Kidney epithelial cell (primary cell): ENCODE results near the gene LTBR. TPM values are rescaled to one million over a fixed set of nuclear protein-coding genes. Genes with fewer than 3 reads are reported as not detected.

Experiments used
- DNase-seq: peaks from one replicate; pipeline ENCODE4 v3.0.0-alpha.2; 2010; ENCODE audit warnings: low read depth
- H3K27me3 ChIP-seq: 2 replicates; pipeline ENCODE4 v1.6.0; 2011; ENCODE audit warnings: low read length; ENCODE audit not compliant: control insufficient read depth, insufficient read depth
- H3K36me3 ChIP-seq: 2 replicates; pipeline ENCODE4 v1.5.1; 2011; ENCODE audit warnings: low read length; ENCODE audit not compliant: control insufficient read depth, insufficient read depth
- H3K4me3 ChIP-seq: 2 replicates; pipeline ENCODE4 v1.5.1; 2011; ENCODE audit warnings: low read depth, mild to moderate bottlenecking, control low read depth, low read length
- total RNA-seq: library from RNA; depleted of rRNA; stranded (reverse); fragments of >200 nt; gene quantifications from 2 replicates; pipeline ENCODE4 v1.2.3, GENCODE V29; 2015
- TF ChIP-seq, protein P1 (sequence below): IDR thresholded peaks from 2 replicates; pipeline ENCODE4 v1.5.1; 2011; ENCODE audit warnings: mild to moderate bottlenecking, moderate library complexity, low read length, control low read depth, inconsistent platforms; ENCODE audit not compliant: insufficient read depth, poor library complexity, severe bottlenecking

Gene LTBR
- total RNA-seq, 1 donor from 2014 or later = 134 TPM

DNA sequence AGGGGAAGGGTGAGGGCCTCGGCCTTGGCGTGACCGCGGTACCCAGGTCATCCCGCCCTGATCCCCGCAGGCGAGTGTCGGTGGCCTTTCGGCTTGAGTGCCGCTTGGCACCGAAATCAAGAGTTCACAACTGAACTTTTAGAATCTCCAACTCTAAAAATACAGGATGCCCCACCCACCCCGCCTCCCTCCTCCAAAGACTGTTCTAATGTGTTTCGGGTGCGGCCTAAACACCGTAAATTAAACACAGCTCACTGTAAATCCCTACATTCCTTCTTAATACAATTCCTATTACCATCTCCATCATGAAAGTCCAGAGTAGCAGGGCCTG is 20.0 kb upstream of the LTBR start:
- Histone ChIP-seq H3K4me3 (peak overlapping the region; percentile 43), H3K36me3 (no peaks in the 10 kb centered on the region), H3K27me3 (no peaks in the 10 kb centered on the region)
- no peak for DNase-seq
- TF ChIP-seq, protein P1, sequence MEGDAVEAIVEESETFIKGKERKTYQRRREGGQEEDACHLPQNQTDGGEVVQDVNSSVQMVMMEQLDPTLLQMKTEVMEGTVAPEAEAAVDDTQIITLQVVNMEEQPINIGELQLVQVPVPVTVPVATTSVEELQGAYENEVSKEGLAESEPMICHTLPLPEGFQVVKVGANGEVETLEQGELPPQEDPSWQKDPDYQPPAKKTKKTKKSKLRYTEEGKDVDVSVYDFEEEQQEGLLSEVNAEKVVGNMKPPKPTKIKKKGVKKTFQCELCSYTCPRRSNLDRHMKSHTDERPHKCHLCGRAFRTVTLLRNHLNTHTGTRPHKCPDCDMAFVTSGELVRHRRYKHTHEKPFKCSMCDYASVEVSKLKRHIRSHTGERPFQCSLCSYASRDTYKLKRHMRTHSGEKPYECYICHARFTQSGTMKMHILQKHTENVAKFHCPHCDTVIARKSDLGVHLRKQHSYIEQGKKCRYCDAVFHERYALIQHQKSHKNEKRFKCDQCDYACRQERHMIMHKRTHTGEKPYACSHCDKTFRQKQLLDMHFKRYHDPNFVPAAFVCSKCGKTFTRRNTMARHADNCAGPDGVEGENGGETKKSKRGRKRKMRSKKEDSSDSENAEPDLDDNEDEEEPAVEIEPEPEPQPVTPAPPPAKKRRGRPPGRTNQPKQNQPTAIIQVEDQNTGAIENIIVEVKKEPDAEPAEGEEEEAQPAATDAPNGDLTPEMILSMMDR = no peak

DNA sequence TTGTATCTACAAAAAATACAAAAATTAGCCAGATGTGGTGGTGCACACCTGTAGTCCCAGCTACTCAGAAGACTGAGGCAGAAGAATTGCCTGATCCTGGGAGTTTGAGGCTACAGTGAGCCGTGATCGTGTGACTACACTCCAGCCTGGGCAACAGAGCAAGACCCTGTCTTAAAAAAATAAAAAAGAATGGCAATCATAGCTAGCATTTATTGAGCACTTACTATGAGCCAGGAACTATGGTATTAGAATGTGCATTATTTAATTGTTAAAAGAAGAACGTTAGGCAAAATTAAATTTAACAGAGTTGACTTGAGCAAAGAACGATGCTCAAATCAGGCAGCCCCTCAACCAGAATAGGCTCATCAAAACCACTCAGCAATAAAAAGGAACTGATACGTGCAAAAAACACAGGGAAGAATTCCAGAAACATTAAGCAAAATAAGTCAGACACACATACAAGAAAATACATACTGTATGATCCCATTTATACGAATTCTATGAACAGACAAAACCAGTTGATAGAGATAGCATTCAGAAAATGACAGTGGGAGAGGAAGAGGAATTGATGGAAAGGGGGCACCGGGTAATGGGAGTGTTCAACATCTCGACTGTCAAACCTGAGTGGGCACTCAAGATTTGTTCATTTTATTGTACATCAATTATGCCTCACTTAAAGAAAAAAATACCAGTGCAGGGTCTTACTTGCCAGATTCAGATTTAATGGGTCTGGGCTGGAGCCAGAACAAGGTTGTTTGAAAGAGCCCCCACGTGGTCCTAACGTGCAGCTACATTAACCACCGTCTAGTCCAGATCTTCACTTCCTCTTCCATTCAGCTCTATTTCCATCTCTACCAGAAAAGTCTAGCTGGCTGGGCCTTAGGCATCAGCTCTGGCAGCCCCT is 16.6 kb upstream of the LTBR start:
- Histone ChIP-seq H3K4me3 (no peak overlapping the region), H3K36me3 (no peaks in the 10 kb centered on the region), H3K27me3 (no peaks in the 10 kb centered on the region)
- TF ChIP-seq, protein P1 = peak; percentile 11
- DNase-seq = no peak

DNA sequence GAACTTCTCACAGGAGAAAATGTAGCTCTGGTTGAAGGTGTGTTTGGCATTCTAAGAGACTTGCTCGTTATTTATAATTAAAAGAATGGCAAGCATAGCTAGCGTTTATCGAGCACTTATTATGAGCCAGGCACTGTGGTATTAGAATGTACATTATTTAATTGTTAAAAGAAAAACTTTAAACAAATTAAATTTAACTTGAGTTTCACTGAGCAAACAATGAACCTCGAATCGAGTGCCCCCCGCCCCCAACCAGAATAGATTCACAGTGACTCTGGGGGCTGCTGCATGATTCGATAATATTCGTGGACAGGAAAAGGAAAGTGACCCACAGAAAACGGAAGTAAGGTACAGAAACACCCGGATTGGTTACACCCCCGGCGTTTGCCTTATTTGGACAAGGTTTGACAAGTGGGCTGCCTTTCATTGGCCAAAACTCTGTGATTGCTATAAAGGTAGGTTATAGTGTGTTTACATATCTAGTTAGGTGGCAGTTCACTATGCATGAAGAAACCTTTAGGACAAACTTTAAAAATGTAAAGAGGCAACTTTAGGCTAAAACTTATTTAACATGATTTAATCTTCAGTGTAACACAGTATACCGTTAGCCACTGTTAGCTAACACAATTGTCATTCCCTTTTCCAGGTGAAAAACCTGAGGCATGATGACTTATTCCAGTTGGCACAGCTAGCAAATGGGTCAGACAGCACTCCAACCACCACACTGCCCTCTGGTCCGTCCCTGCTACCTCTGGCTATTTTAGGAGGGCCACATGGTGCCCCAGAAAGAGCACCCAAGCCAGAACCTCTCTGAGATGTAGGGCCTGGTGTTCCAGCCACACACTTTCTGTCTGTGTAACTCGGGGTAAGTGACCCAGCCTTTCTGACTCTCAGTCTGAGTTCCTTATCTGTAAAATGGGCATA is 15.7 kb upstream of the LTBR start:
- Histone ChIP-seq H3K36me3 (no peaks in the 10 kb centered on the region), H3K4me3 (no peak overlapping the region), H3K27me3 (no peaks in the 10 kb centered on the region)
- TF ChIP-seq, protein P1 = no peak
- DNase-seq = no peak

DNA sequence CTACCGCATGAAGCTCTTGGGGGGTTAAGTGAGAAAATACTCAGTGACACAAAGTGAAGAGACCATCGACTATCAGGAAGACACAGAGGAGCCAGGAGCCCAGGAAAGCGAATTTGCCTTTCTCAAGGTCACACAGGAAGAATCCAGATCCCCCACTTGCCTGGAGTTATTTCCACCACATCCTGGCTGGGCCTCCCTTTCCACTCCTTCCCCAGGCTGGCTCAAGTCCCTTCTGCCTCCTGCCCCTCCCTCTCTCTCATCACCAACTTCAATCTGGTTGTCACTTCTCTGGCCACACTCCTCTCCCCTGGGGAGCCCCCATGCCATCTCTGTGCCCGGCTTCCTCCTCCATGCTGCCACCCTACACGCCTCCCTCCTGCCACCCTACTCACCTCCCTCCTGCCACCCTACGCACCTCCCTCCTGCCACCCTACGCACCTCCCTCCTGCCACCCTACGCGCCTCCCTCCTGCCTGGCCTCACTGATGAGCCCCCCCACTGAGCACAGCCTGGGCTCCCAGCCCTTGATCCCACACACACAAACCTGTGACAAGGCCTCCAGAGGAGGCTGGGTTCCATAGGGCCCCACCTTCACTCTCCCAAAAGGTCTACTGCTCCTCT is 14.9 kb upstream of the LTBR start:
- Histone ChIP-seq H3K4me3 (no peak overlapping the region), H3K27me3 (no peaks in the 10 kb centered on the region)
- DNase-seq = no peak

DNA sequence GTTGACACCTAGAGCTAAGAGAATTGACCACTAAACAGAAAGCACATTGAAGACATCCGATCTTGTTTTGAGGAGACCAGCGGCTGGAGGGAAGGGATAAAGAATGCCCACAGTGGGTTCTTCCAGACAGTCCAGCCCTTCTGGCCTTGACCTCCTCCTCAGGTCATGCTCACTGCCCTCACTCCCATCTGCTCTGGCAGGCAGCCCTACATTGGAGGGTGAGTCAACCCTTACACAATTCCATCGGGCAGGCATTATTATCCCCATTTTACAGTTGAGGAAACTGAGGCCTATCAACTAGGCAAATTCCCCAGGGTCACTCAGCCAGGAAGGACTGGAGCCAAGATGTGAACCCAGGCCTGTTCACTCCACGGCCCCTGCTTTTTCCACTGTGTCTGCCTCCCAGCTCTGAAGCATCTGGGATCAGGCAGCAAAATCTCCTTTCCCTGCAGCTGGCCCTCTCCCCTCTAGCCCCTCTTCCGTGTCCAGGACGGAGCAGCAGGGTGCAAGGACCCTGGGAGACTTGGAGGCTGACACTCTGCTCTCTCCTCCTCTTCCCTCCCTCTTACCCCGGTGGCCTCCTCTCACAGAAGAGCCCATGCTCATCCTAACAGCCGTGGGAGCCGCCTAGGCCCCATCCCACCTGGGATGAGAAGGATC is 13.9 kb upstream of the LTBR start:
- TF ChIP-seq, protein P1 = no peak
- no peak for DNase-seq
- no peaks in the 10 kb centered on the region for H3K27me3 ChIP-seq
- H3K36me3 ChIP-seq = no peaks in the 10 kb centered on the region
- no peak overlapping the region for H3K4me3 ChIP-seq

More for the DNA sequence above, 14.9 kb upstream of the LTBR start:
- no peaks in the 10 kb centered on the region for H3K36me3 ChIP-seq
- TF ChIP-seq, protein P1 = no peak
